Measurements from ENCODE around the gene SLAIN2. TPM values are rescaled to one million over a fixed set of nuclear protein-coding genes. Genes with fewer than 3 reads are reported as not detected.
"Not testable (repeated sequence)": the region's sequence is repeated elsewhere in the genome, so short reads cannot be mapped to it uniquely, and the experiment has no call there.

Gene SLAIN2
- total RNA-seq: 10 to 100 TPM; 58.8 to 96.5 TPM

- peak; percentile 95 for DNase-seq
- Mint-ChIP-seq H3K36me3 (ENCODE audit: low read depth) (peaks cover 4% of the 10 kb centered on the region), H3K4me3 (peak within 1 kb of the TSS; percentile 98), H3K4me1 (peaks cover 53% of the 10 kb centered on the region), H3K27me3 (no peaks in the 10 kb centered on the region), H3K9me3 (no peaks in the 10 kb centered on the region), H3K27ac (peak within 1 kb of the TSS; percentile 96)
- ChIA-PET POLR2A (no interaction called here), CTCF (interaction anchor here (1.0 to 1.4 kb wide), 5 partner anchors 11 to 213 kb away, joined by 3 to 5 read pairs (median 4); no protein-coding TSS in a partner anchor)
Observed at GRCh38 chr4:48340965-48341775, at the start of gene SLAIN2. Gene SLAIN2, plus strand, starts transcription at chr4:48341529. Its CDS starts 211 bp downstream, at chr4:48341740.

- H3K27me3 Mint-ChIP-seq; DNase-seq; H3K9me3 Mint-ChIP-seq; H3K27ac Mint-ChIP-seq; H3K36me3 Mint-ChIP-seq (ENCODE audit: low read depth); H3K4me3 Mint-ChIP-seq; H3K4me1 Mint-ChIP-seq; POLR2A ChIA-PET; CTCF ChIA-PET: not testable (repeated sequence)
Observed at GRCh38 chr4:48292218-48292790, 49.0 kb upstream of the SLAIN2 start.

DNA sequence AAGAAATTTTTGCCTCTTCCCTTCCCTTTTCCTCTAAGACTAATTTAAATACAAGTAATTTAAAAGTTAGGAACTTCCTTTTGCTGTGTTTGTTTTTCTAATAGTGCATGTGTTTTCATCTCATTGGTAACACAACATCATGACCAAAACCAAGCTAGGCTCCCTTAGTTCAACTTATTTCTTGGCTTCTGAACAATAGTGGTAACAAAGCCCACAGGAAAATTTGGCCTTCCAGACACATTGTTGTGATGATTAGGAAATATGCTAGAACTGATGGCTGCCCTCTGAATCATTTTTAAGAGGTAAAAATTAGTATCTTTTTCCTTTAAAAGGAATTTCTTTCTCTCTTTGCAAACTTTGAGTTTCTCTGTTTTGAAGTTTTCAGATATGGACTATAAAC, 46.2 kb upstream of the SLAIN2 start:
- ChIA-PET CTCF (no interaction called here), POLR2A (no interaction called here)
- H3K4me3 Mint-ChIP-seq: no peak overlapping the region
- H3K9me3 Mint-ChIP-seq: no peaks in the 10 kb centered on the region
- DNase-seq: no peak
- no peaks in the 10 kb centered on the region for H3K36me3 Mint-ChIP-seq (ENCODE audit: low read depth)
- H3K27me3 Mint-ChIP-seq: no peaks in the 10 kb centered on the region
- no peak overlapping the region for H3K27ac Mint-ChIP-seq
- H3K4me1 Mint-ChIP-seq: peaks cover 3% of the 10 kb centered on the region

GRCh38 chr4:48296365-48296764, 45.0 kb upstream of the SLAIN2 start:
- ChIA-PET CTCF (no interaction called here), POLR2A (no interaction called here)
- no peak for DNase-seq
- H3K36me3 Mint-ChIP-seq (ENCODE audit: low read depth): no peaks in the 10 kb centered on the region
- no peaks in the 10 kb centered on the region for H3K27me3 Mint-ChIP-seq
- H3K4me1 Mint-ChIP-seq: peaks cover 3% of the 10 kb centered on the region
- no peak overlapping the region for H3K4me3 Mint-ChIP-seq
- H3K27ac Mint-ChIP-seq: no peak overlapping the region
- no peaks in the 10 kb centered on the region for H3K9me3 Mint-ChIP-seq

- Mint-ChIP-seq H3K4me1 (peaks cover 3% of the 10 kb centered on the region), H3K9me3 (no peaks in the 10 kb centered on the region), H3K27me3 (peaks cover 4% of the 10 kb centered on the region), H3K4me3 (no peak overlapping the region), H3K27ac (no peak overlapping the region), H3K36me3 (ENCODE audit: low read depth) (no peaks in the 10 kb centered on the region)
- CTCF ChIA-PET: no interaction called here
- POLR2A ChIA-PET: no interaction called here
- DNase-seq: no peak
Observed at GRCh38 chr4:48297256-48297846, 44.0 kb upstream of the SLAIN2 start.

DNA sequence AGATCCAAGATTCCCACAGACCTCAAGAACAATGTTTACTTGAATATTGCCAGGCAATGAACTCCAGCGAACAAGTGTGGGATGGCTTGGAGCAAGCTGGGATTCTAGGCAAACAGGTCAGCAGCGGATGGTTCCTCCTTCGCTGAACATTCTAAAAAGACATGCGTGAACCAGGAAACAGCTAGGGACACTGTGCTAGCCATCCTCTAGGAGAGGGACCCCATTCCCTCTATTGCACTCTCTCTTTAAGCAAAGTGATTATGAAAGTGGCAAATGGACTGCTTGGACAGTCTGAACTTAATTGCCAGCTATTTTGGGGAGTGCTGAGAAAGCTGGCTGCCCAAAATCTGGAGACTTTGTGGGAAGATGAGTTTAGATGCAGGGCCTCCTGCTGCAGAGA, 41.8 kb upstream of the SLAIN2 start:
- H3K27me3 Mint-ChIP-seq: peaks cover 4% of the 10 kb centered on the region
- H3K36me3 Mint-ChIP-seq (ENCODE audit: low read depth): no peaks in the 10 kb centered on the region
- DNase-seq: no peak
- no peak overlapping the region for H3K27ac Mint-ChIP-seq
- H3K4me3 Mint-ChIP-seq: no peak overlapping the region
- ChIA-PET CTCF (no interaction called here), POLR2A (no interaction called here)
- H3K4me1 Mint-ChIP-seq: peaks cover 3% of the 10 kb centered on the region
- H3K9me3 Mint-ChIP-seq: no peaks in the 10 kb centered on the region

GRCh38 chr4:48300004-48300403, 41.3 kb upstream of the SLAIN2 start:
- CTCF ChIA-PET: no interaction called here

GRCh38 chr4:48305508-48305907, 35.8 kb upstream of the SLAIN2 start:
- peaks cover 9% of the 10 kb centered on the region for H3K27me3 Mint-ChIP-seq
- no peak overlapping the region for H3K4me3 Mint-ChIP-seq
- DNase-seq: no peak
- ChIA-PET POLR2A (no interaction called here), CTCF (interaction anchor here (1.4 kb wide), 1 partner anchor 65 kb away, joined by 3 read pairs; no protein-coding TSS in a partner anchor)
- H3K36me3 Mint-ChIP-seq (ENCODE audit: low read depth): no peaks in the 10 kb centered on the region
- H3K4me1 Mint-ChIP-seq: no peaks in the 10 kb centered on the region
- H3K27ac Mint-ChIP-seq: no peak overlapping the region
- H3K9me3 Mint-ChIP-seq: no peaks in the 10 kb centered on the region

More at GRCh38 chr4:48300004-48300403, 41.3 kb upstream of the SLAIN2 start:
- Mint-ChIP-seq H3K36me3 (ENCODE audit: low read depth) (no peaks in the 10 kb centered on the region), H3K4me1 (peaks cover 3% of the 10 kb centered on the region), H3K27me3 (peaks cover 6% of the 10 kb centered on the region), H3K27ac (no peak overlapping the region), H3K4me3 (no peak overlapping the region), H3K9me3 (no peaks in the 10 kb centered on the region)
- POLR2A ChIA-PET: no interaction called here
- DNase-seq: no peak

DNA sequence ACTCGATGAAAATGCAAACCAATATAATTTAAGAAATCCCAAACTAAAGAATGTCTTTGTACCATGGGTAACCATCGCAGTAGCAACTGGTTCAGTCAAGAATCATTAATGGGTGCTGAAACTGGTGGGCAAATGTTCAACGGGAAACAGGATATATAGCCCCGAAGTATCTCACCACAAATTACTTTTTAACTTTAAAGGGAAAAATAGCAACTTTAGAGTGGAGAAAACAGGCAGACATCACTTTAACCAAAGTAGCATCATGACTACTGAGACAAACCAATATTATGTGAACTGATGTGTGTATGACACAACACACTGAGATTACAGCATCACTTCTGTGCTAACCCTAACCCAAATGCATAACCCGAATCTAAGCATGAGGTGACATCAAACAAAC, 33.8 kb upstream of the SLAIN2 start:
- no peaks in the 10 kb centered on the region for H3K36me3 Mint-ChIP-seq (ENCODE audit: low read depth)
- H3K9me3 Mint-ChIP-seq: no peaks in the 10 kb centered on the region
- H3K4me3 Mint-ChIP-seq: no peak overlapping the region
- CTCF ChIA-PET: no interaction called here
- H3K27ac Mint-ChIP-seq: no peak overlapping the region
- no peaks in the 10 kb centered on the region for H3K4me1 Mint-ChIP-seq
- H3K27me3 Mint-ChIP-seq: peaks cover 5% of the 10 kb centered on the region
- POLR2A ChIA-PET: no interaction called here
- no peak for DNase-seq

DNA sequence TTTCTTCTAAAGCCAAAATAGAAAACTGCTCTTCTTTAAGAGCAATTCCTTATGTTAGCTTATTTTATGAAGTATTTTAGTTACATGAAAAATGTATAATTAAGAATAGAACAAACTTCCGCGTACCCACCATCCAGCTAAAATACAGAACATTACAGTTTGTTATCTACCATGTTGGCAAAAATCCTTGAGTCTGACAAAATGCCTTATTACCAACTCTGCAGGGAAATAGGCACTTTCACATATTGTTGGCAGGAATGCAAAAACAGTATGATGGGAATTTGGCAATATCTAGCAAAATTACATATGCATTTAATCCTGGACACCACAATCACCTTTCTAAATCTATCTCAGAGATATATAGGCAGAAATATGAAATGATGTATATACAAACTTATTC, 32.4 kb upstream of the SLAIN2 start:
- CTCF ChIA-PET: no interaction called here
- POLR2A ChIA-PET: no interaction called here
- Mint-ChIP-seq H3K27ac (no peak overlapping the region), H3K4me1 (no peaks in the 10 kb centered on the region), H3K4me3 (no peak overlapping the region), H3K27me3 (peaks cover 5% of the 10 kb centered on the region), H3K36me3 (ENCODE audit: low read depth) (no peaks in the 10 kb centered on the region), H3K9me3 (no peaks in the 10 kb centered on the region)
- DNase-seq: no peak

DNA sequence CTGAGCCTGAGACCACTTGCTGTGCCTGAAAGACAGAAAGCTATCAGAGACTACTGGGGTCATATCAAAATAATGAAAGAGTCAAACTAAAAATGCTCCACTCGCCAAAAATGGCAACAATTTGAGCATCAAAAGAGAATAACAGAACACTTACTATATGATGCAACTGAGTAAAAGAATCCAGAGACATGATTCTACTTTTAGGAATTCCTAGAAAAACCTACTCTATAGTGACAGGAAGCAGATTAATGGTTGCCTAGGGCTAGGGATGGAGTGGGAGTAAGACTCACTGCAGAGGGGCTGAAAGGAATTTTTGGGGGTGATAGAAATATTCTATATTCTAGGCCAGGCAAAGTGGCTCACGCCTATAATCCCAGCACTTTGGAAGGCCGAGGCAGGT, 29.4 kb upstream of the SLAIN2 start:
- no peak overlapping the region for H3K27ac Mint-ChIP-seq
- no peaks in the 10 kb centered on the region for H3K9me3 Mint-ChIP-seq
- no peaks in the 10 kb centered on the region for H3K4me1 Mint-ChIP-seq
- POLR2A ChIA-PET: no interaction called here
- H3K36me3 Mint-ChIP-seq (ENCODE audit: low read depth): no peaks in the 10 kb centered on the region
- DNase-seq: no peak
- CTCF ChIA-PET: interaction anchor here (1.1 kb wide), 1 partner anchor 37 kb away, joined by 3 read pairs; no protein-coding TSS in a partner anchor
- no peak overlapping the region for H3K4me3 Mint-ChIP-seq
- peaks cover 2% of the 10 kb centered on the region for H3K27me3 Mint-ChIP-seq

DNA sequence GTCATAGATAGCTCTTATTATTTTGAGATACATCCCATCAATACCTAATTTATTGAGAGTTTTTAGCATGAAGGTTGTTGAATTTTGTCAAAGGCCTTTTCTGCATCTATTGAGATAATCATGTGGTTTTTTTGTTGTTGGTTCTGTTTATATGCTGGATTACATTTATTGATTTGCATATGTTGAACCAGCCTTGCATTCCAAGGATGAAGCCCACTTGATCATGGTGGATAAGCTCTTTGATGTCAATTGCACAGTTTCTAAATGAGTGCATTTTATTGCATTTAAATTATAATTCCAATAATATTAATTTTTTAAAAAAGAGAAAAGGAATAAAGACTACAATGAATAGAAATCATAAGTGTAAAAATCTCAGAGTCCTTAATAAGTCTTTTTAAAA, 26.6 kb upstream of the SLAIN2 start:
- CTCF ChIA-PET, DNase-seq: not testable (repeated sequence)

GRCh38 chr4:48315728-48316630, 25.4 kb upstream of the SLAIN2 start:
- CTCF ChIA-PET: interaction anchor here (0.8 kb wide), 1 partner anchor 28 kb away, joined by 5 read pairs; no protein-coding TSS in a partner anchor
- peak; percentile 46 for DNase-seq

More for the DNA sequence above, 26.6 kb upstream of the SLAIN2 start:
- H3K36me3 Mint-ChIP-seq (ENCODE audit: low read depth); H3K4me1 Mint-ChIP-seq; H3K9me3 Mint-ChIP-seq; POLR2A ChIA-PET; H3K4me3 Mint-ChIP-seq; H3K27me3 Mint-ChIP-seq; H3K27ac Mint-ChIP-seq: not testable (repeated sequence)

More at GRCh38 chr4:48315728-48316630, 25.4 kb upstream of the SLAIN2 start:
- POLR2A ChIA-PET: no interaction called here
- Mint-ChIP-seq H3K9me3 (no peaks in the 10 kb centered on the region), H3K27ac (no peak overlapping the region), H3K36me3 (ENCODE audit: low read depth) (no peaks in the 10 kb centered on the region), H3K27me3 (no peaks in the 10 kb centered on the region), H3K4me3 (no peak overlapping the region), H3K4me1 (no peaks in the 10 kb centered on the region)

All from activated CD4-positive, alpha-beta T cell treated with anti-CD3 and anti-CD28 coated beads, Interleukin-2, amount 10 ng/mL, durations not matched to agents 7 days and 5 days (primary cell).